OCI-M2 (cell line): ENCODE data around the gene MATN1.
"Not testable (repeated sequence)": the region's sequence is repeated elsewhere in the genome, so short reads cannot be mapped to it uniquely, and the experiment has no call there.

Experiments used
- DNase-seq: peaks from one replicate; lab custom pipeline; 2025; ENCODE audit not compliant: unreplicated experiment; lab: John Stamatoyannopoulos, UW

MATN1 gene

DNA sequence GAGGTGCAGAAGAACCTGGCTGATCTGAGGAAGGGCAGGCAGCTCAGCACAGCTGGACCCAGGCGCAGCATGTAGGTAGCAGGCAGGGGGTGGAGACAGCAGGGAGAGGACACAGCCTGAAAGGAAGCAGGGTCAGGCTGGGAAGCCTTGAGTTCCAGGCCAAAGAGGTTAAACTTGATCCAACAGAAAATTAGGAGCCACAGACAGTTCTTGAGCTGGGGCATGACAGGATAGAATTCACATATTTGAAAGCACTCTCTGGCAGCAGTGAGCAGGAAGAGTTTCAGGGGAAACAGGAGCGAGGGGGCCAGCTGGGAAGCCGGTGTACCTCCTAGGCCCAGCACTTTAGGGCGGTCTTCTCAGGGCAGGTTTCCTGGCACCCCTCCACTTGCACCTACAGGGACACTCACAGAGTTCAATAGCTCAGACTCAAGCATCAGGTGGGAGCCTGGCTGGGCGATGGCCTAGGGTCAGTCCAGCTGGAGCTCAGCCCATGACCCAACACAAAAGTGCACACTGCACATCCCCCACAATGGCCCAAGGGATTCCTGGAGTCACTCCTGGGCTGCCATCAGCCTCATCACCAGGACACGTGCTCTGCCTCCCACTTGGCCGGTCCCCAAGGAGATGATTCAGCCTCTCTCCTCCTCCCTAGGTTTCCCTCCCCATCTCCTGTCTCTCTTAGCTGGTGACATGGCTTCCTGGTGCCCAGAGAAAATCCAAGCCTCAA lies 22.7 kb downstream of the MATN1 start:
- DNase-seq: no peak

GRCh38 chr1:30699762-30700161 lies 23.6 kb downstream of the MATN1 start:
- DNase-seq: no peak

DNA sequence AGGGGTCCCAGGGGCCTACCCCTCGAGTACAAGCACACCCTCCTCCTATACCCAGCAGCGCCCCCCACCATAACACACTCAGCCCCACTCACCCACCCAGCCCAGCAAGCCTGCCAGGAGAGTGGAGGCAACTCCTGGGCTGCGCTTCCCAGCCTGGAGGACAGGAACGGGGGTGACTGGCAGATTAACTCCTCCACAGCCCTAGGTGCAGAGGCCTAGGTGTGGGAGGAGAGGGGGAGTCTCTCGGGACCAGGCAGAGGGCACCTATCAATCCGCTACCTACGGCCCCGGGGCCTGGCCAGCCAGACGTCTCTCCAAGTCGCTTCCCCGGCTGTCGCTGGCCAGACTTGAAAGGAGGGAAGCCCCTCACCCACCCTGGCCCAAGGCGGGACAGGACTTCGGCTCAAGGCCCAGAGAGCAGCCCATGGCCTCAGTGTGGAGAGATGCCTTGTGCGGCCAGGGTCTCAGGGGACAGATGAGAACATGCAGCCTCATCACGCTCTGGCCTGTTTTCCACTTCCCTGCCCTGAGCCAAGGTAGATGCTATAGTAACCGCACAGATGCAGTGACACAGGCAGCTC lies 24.9 kb downstream of the MATN1 start:
- no peak for DNase-seq

DNA sequence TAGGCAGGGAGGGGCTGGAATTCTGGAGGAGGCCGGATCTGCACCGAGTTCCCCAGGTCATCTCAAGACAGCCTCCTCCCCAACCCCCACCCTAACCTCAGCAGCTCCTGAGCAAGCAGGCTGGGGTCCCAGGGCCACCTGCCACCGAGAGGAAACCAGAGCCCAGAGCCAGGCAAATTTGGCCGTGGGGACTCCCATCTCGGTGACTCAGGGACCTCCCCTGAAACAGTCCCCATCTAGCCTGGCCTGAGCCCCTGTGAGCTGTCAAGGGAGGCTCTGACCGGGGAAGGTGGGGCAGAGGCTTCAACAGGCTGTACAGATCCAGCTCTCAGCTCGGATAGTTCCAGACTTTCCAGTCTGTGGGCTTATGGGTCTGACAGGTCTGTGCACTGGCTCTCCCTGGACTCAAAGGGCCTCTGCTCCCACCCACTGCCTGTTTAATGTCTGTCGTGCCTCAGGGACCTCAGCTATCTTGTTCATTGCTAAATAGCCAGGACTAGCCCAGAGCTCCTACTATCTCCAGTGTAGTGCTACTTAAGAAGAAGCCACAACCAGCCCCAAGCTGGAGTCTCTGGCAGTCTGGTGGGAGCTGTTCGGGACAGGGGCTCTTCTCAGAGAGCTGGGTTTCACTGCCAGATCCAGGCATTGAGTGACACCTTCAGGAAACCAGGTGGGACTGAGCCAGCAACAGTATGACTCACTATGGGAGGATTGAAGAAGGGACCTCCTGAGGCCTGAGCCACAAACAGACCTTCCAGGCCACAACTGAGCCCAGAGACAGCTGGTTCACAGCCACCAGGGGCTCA lies 25.6 kb downstream of the MATN1 start:
- DNase-seq: no peak

GRCh38 chr1:30696831-30697230 lies 26.6 kb downstream of the MATN1 start:
- no peak for DNase-seq

- DNase-seq: no peak
Observed at GRCh38 chr1:30695439-30695841, 27.9 kb downstream of the MATN1 start.

GRCh38 chr1:30694280-30695175 lies 28.9 kb downstream of the MATN1 start:
- DNase-seq: no peak

- no peak for DNase-seq
Observed at GRCh38 chr1:30693822-30694221, 29.6 kb downstream of the MATN1 start.

DNA sequence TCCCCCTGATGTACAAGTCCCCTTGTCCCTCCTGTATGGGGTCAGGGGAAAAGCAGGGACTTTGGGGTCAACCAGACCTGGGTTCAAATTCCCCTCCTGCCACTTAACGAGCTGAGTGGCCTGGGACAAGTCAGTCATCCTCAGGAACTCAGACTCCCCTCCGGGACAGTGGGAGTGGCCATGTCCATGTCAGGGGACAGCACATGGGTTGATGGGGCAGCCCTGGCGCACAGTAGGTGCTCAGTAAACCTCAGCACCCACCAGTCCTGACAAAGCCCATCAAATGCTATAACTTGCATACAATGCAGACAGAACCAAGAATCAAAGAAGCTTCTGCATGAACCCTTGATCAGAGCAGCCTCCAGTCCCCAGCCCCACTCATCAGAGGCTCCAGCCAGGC lies 30.0 kb downstream of the MATN1 start:
- DNase-seq: no peak

DNA sequence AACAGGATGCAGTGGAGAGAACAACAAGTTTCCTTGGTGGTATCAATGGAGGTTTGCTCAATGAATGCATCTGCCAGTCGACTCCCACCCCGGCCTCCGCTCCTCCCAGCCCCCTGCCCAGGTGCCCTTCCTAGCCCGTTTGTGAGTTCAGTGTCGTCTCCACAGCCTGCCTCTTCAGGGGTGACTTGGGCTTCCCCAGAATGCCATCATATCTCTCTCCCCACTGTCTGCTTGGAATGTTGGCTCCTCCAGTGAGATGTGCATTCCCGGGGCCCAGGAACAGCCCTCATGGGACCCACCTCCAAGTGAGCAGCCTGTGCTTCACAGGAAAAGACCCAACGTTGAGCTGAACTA lies 30.5 kb downstream of the MATN1 start:
- DNase-seq: no peak

GRCh38 chr1:30692201-30692947 lies 31.0 kb downstream of the MATN1 start:
- no peak for DNase-seq

DNA sequence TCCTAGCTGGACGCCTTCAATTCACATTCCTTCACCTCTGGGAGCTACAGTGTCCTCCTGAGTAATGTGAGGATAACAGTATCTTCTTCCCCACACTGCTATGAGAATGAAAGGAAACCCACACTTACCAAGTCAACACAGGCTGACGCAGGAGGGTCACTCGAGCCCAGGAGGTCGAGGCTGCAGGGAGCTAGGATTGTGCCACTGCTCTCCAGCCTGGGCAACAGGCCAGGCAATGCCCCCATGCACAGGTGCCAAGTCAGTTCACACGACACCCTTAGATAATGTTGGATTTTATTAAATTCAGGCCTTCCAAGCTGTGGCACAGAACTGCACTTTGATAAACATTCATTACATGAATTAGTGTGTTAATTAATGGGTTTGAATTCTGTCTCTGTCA lies 31.9 kb downstream of the MATN1 start:
- no peak for DNase-seq

DNA sequence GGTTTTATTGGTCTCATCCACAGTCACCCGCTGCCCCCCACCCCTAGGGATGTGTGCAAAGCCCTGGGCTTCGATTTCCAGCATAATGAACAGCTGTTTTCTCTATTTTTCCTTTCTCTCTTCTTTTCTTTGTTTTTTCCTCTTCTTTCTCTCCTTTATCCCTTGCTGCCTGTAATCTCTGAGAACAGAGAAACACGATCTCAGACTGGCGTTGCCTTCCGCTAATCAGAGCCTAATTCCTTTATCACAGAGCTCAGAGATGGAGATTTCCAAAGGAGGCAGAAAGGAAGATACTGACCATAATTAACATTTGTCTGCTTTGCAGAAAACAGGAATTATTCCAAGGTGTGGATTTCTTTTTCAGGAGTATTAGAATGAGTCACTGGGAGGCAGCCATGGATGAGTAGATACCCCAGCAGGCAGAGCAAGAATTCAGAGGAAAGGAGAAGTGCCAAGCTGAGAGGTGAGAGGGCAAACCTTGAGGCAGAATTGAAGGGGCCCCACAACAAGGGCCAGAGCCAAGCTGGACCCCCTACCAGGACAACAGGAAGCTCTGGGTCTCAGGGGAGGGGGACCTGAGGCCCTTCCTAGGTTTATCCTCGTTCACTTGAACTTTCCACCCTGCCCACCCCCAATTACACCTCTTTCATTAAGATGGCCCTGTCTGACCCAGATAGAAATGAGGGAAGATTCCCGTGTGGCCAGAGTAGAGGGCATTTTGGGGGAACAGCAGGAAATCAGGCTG lies 33.3 kb downstream of the MATN1 start:
- DNase-seq: no peak

DNA sequence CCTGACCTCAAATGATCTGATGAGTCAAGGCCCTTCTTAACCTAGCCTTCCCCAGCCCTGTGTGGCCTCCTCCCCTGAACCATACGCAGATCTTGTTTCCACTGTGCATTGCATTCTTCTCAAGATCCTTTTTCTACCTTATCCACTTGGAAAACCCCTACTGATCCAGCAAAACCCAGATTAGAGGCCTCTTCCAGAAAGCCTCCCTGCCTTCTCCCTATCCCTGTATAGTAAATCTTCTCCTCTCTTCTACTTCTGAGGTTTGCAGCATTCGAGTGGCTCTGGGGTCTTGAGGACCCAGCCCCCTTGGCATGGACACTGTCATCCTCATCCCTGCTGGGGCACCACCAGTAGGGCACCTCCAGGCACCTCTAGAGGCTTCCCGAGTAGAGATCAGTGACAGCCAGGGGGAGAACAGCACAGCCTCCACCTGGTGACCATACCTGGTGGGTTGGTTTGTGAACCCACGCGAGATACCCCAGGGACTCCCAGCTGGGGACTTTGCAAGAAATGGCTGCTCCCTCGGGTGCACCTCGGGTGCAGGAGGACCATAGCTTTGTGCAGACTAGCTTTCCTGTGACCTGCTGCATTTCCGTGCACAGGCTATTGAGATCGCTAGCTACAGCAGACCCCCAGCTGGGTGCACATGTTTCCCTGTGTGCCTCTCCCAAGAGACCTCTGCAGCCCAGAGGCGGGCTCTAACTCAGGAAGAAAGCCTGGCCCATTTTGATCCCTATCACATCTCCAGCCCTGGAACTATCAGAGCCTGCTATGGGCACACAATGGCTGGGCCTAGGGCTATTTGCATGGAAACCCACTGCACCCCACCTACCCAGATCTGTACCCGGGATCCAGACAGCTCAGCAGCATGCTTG lies 34.2 kb downstream of the MATN1 start:
- no peak for DNase-seq

- not testable (repeated sequence) for DNase-seq
Observed at GRCh38 chr1:30688516-30688915, 34.9 kb downstream of the MATN1 start.

DNA sequence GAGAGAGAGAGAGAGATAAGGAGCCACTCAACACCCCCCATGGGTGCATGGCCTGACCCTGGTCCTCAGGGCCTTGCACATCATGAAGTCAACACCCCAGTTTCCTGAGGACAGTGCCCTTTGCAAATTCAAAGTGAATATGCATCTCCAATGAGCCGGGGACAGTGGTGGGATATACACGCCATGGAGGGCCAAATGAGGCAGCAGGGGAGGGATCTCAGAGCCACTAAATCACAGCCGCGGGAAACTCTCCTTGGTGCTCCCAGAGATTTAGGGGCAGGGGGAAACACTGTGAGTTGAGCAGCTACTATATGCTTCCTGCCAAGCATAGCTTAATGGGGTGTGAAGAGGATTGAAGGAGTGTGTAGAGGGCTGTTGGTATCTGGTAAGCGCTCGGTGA lies 35.5 kb downstream of the MATN1 start:
- no peak for DNase-seq

DNA sequence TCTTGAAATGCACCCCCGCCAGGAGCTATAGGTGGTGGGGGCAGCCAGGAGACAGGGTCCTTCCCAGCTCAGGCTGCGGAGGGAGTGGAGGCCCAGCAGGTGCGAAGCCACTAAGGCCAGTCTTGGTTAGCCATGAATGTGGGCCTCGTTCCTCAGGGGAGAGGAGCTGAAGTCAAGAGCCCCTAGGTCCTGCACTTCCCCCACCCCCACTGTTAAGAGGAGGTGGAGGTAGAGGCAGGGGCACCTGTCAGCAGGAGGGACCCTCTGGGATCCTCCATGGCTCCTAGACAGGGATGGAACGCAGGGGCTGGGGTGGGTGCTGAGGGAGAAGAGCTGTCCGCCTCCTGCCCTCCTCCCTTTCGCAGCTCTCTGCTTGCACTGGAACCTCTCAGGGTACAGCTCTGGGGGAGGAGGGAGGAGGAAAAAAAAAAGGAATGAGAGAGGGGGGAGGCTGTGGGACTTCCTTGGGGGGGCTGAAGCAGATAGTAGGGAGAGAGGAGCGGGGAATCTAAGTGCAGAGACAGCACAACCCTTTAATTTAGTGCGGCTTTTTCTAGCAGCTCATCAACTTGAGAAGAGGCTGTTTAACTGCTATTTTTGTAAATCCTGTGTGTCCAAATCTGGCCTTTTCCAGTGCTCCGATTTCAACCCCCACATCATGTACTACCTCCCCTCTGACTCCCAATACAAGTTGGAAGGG lies 37.0 kb downstream of the MATN1 start:
- DNase-seq: no peak

- no peak for DNase-seq
Observed at GRCh38 chr1:30685796-30686165, 37.6 kb downstream of the MATN1 start.
